IMR-90 (cell line): ENCODE results near the gene HDAC9. TPM values are rescaled to one million over a fixed set of nuclear protein-coding genes. Genes with fewer than 3 reads are reported as not detected.

Source experiments
- ATAC-seq: fragments of 200-7000 bp; cut with Tn5 transposase; 2 replicates; pipeline ENCODE4 v1.9.1; 2020; ENCODE audit warnings: low read depth, mild to moderate bottlenecking, moderate library complexity
- BruUV-seq: library from RNA; stranded (reverse); fragments of 400-500 nt; replicated peaks from 2 replicates; lab custom pipeline; 2021; lab: Mats Ljungman, UMichigan
- CTCF ChIA-PET: fragments of 300-600 bp; formaldehyde crosslinking; extraction: SDS; loops from one replicate; lab custom pipeline; 2021; ENCODE audit warnings: antibody characterized with exemption; lab: Yijun Ruan, JAX
- POLR2A ChIA-PET: fragments of 300-600 bp; sonication (Branson Sonifier 250); formaldehyde crosslinking; loops from one replicate; lab custom pipeline; 2022; ENCODE audit warnings: antibody characterized with exemption; ENCODE audit not compliant: unreplicated experiment; lab: Charles Lee
- DNase-seq: peaks from one replicate; pipeline ENCODE4 v3.0.0; 2013
- H2AFZ ChIP-seq: replicated peaks from 2 replicates; pipeline ENCODE3; 2013; ENCODE audit warnings: low read length, mild to moderate bottlenecking; ENCODE audit not compliant: poor library complexity
- H2AK5ac ChIP-seq: 2 replicates; pipeline ENCODE4 v1.6.1; 2013; ENCODE audit warnings: low read depth, low read length, inconsistent platforms
- H2AK9ac ChIP-seq: replicated peaks from 2 replicates; pipeline ENCODE3; 2013; ENCODE audit warnings: mild to moderate bottlenecking, low read depth, low read length, moderate library complexity; ENCODE audit not compliant: poor library complexity
- H2BK120ac ChIP-seq: 2 replicates; pipeline ENCODE4 v1.6.1; 2013; ENCODE audit warnings: low read depth, low read length, inconsistent platforms
- H2BK15ac ChIP-seq: 3 replicates; pipeline ENCODE4 v1.6.1; 2013; ENCODE audit warnings: low read depth, low read length, inconsistent platforms
- H2BK20ac ChIP-seq: 2 replicates; pipeline ENCODE4 v1.6.1; 2013; ENCODE audit warnings: low read depth, mild to moderate bottlenecking, inconsistent platforms, low read length, moderate library complexity
- H2BK5ac ChIP-seq: 2 replicates; pipeline ENCODE4 v1.6.1; 2013; ENCODE audit warnings: mild to moderate bottlenecking, low read depth, low read length, inconsistent platforms; ENCODE audit not compliant: poor library complexity, severe bottlenecking
- H3K14ac ChIP-seq: replicated peaks from 2 replicates; pipeline ENCODE4 v1.6.1; 2013; ENCODE audit warnings: low read depth, low read length, inconsistent platforms
- H3K18ac ChIP-seq: 2 replicates; pipeline ENCODE4 v1.6.1; 2013; ENCODE audit warnings: low read depth, low read length, control low read depth
- H3K23ac ChIP-seq: 2 replicates; pipeline ENCODE4 v1.6.1; 2013; ENCODE audit warnings: low read depth, low read length, inconsistent platforms
- H3K27ac ChIP-seq: 2 replicates; pipeline ENCODE4 v1.5.1; 2013; ENCODE audit warnings: mild to moderate bottlenecking, control low read depth, low read length; ENCODE audit not compliant: insufficient read depth
- H3K27me3 ChIP-seq: 2 replicates; pipeline ENCODE4 v1.6.1; 2013; ENCODE audit warnings: low read length; ENCODE audit not compliant: control insufficient read depth, insufficient read depth
- H3K36me3 ChIP-seq: 2 replicates; pipeline ENCODE4 v1.6.1; 2013; ENCODE audit warnings: low read length, mixed read lengths; ENCODE audit not compliant: control insufficient read depth, insufficient read depth
- H3K4ac ChIP-seq: 2 replicates; pipeline ENCODE4 v1.6.1; 2013; ENCODE audit warnings: low read depth, low read length, inconsistent platforms
- H3K4me1 ChIP-seq: 2 replicates; pipeline ENCODE4 v1.6.1; 2013; ENCODE audit warnings: low read length, mixed read lengths; ENCODE audit not compliant: control insufficient read depth, insufficient read depth
- H3K4me2 ChIP-seq: 2 replicates; pipeline ENCODE4 v1.6.1; 2013; ENCODE audit warnings: low read depth, mild to moderate bottlenecking, control low read depth, low read length, moderate library complexity
- H3K4me3 ChIP-seq: 2 replicates; pipeline ENCODE4 v1.5.1; 2013; ENCODE audit warnings: low read depth, mild to moderate bottlenecking, control low read depth, low read length, moderate library complexity; ENCODE audit not compliant: insufficient read depth
- H3K56ac ChIP-seq: 2 replicates; pipeline ENCODE4 v1.6.1; 2013; ENCODE audit warnings: low read length, inconsistent platforms; ENCODE audit not compliant: insufficient read depth; ENCODE audit errors: extremely low read depth
- H3K79me1 ChIP-seq, 2 experiments: 2 replicates each; pipeline ENCODE4 v1.6.1; 2013; ENCODE audit warnings: low read length in 2 of 2, inconsistent platforms in 1 of 2, low read depth in 1 of 2
- H3K9ac ChIP-seq: 2 replicates; pipeline ENCODE4 v1.6.1; 2013; ENCODE audit warnings: low read depth, low read length, control low read depth
- H3K9me1 ChIP-seq: 2 replicates; pipeline ENCODE4 v1.6.1; 2013; ENCODE audit warnings: low read length, inconsistent platforms; ENCODE audit not compliant: insufficient read depth
- H3K9me3 ChIP-seq: 2 replicates; pipeline ENCODE4 v1.6.1; 2013; ENCODE audit warnings: low read length; ENCODE audit not compliant: control insufficient read depth, insufficient read depth
- H4K20me1 ChIP-seq: 2 replicates; pipeline ENCODE4 v1.6.1; 2013; ENCODE audit warnings: low read length, inconsistent platforms; ENCODE audit not compliant: insufficient read depth
- H4K5ac ChIP-seq: 2 replicates; pipeline ENCODE4 v1.6.1; 2013; ENCODE audit warnings: mild to moderate bottlenecking, low read depth, low read length, control low read depth
- H4K8ac ChIP-seq, 2 experiments: 2 replicates each; pipeline ENCODE4 v1.6.1; 2013; ENCODE audit warnings: low read depth in 2 of 2, low read length in 2 of 2, control low read depth in 1 of 2, inconsistent platforms in 1 of 2
- H4K91ac ChIP-seq: 2 replicates; pipeline ENCODE4 v1.6.1; 2013; ENCODE audit warnings: low read depth, low read length, inconsistent platforms; ENCODE audit not compliant: insufficient read depth
- MAFK ChIP-seq: IDR thresholded peaks from 2 replicates; pipeline ENCODE4 v1.6.1; 2012; ENCODE audit warnings: low read depth, low read length, improper control_type of control experiment
- RCOR1 ChIP-seq: IDR thresholded peaks from 2 replicates; pipeline ENCODE4 v1.6.1; 2012; ENCODE audit warnings: mild to moderate bottlenecking, low read length, improper control_type of control experiment; ENCODE audit not compliant: insufficient replicate concordance
- WGBS, 2 experiments: methylation state at CpG; one replicate each; pipeline versions ENCODE4 v1.1.5 to v1.1.7; 2013; ENCODE audit warnings: missing lambda C conversion rate in 2 of 2; ENCODE audit not compliant: insufficient read length in 1 of 2; ENCODE audit errors: extremely low coverage in 2 of 2; 5-methylcytosine and 5-hydroxymethylcytosine counted together
- dilution Hi-C: fragments of 300-500 bp; cut with HindIII; formaldehyde crosslinking; loops from one replicate; pipeline ENCODE4 v1.14.3; 2018; ENCODE audit warnings: low sequenced_read_pairs; ENCODE audit not compliant: unreplicated experiment
- in situ Hi-C: fragments of 300-500 bp; cut with MboI; formaldehyde crosslinking; loops from 3 replicates; pipeline ENCODE4 v1.14.3; 2019; ENCODE audit warnings: low sequenced_read_pairs, inconsistent platforms, mixed read lengths
- intact Hi-C: fragments of 100-400 bp; cut with micrococcal nuclease; formaldehyde crosslinking; loops from 2 replicates; pipeline ENCODE4 v1.10.0; 2022
- polyA plus RNA-seq, 3 experiments: library from polyadenylated mRNA; depleted of rRNA; stranded (reverse); fragments of >200 nt; gene quantifications; 2 replicates each; pipeline ENCODE4 v1.2.3, GENCODE V29; 2012; ENCODE audit warnings: low replicate concordance in 1 of 3
- total RNA-seq: library from RNA; depleted of rRNA; stranded (reverse); fragments of >200 nt; gene quantifications from 2 replicates; pipeline ENCODE4 v1.2.3, GENCODE V29; 2012

Gene HDAC9
- total and polyA plus RNA-seq, 2 of the 4 experiments (the other 2 are of a cell fraction) = 4.3 to 24.7 TPM

GRCh38 chr7:18548534-18548933, 53.0 kb downstream of the HDAC9 start:
- H3K56ac ChIP-seq = no peak overlapping the region
- no peak overlapping the region for H3K18ac ChIP-seq
- no peaks in the 10 kb centered on the region for H3K27me3 ChIP-seq
- ATAC-seq (no peak), DNase-seq (no peak)
- ChIA-PET POLR2A (no interaction called here), CTCF (no interaction called here)
- H4K20me1 ChIP-seq = no peaks in the 10 kb centered on the region
- TF ChIP-seq MAFK = no peak
- no peak for TF ChIP-seq RCOR1
- no peak overlapping the region for H2BK20ac ChIP-seq
- H3K23ac ChIP-seq = no peak overlapping the region
- H3K4me3 ChIP-seq = no peak overlapping the region
- H3K9ac ChIP-seq = no peak overlapping the region
- intact Hi-C loops (no loop called here), dilution Hi-C loops (no loop called here), in situ Hi-C loops (no loop called here)
- H2AK9ac ChIP-seq = no peak overlapping the region
- no peak overlapping the region for H4K8ac ChIP-seq
- H3K27ac ChIP-seq = no peak overlapping the region
- no peak overlapping the region for H2AK5ac ChIP-seq
- H2AFZ ChIP-seq = no peak overlapping the region
- no peak overlapping the region for H3K4me2 ChIP-seq
- H3K14ac ChIP-seq = no peak overlapping the region
- no peak overlapping the region for H3K4ac ChIP-seq
- no CpG with 5 or more reads among the region's 1 CpG for WGBS, 2 experiments
- no TSS peak for BruUV-seq
- no peak overlapping the region for H2BK120ac ChIP-seq
- no peaks in the 10 kb centered on the region for H3K9me1 ChIP-seq
- no peak overlapping the region for H2BK5ac ChIP-seq
- no peaks in the 10 kb centered on the region for H3K36me3 ChIP-seq
- no peak overlapping the region for H2BK15ac ChIP-seq
- no peaks in the 10 kb centered on the region for H3K79me1 ChIP-seq
- no peak overlapping the region for H4K91ac ChIP-seq
- H3K9me3 ChIP-seq = no peaks in the 10 kb centered on the region
- H4K5ac ChIP-seq = no peak overlapping the region
- no peaks in the 10 kb centered on the region for H3K4me1 ChIP-seq
